Stimulated activated CD4-positive, alpha-beta T cell treated with anti-CD3 and anti-CD28 coated beads, Interleukin-4, amount 100 ng/mL, for 1 hour (primary cell): ENCODE data around the gene ZNF497.
A peak's percentile ranks its signal among the peaks of the same experiment; 100 is the strongest.

Experiments used
- DNase-seq: peaks from one replicate; pipeline ENCODE4 v3.0.0-alpha.2; 2020

The ZNF497 gene

GRCh38 chr19:58305932-58306323 is 56.6 kb downstream of the ZNF497 start:
- no peak for DNase-seq

- DNase-seq: peak; percentile 92
Observed at GRCh38 chr19:58305065-58305931, 57.3 kb downstream of the ZNF497 start, which contains the start of gene ERVK3-1. ERVK3-1 (plus strand) TSS chr19:58305377; CDS start chr19:58312169, 6,792 bp downstream.

GRCh38 chr19:58304748-58305064 is 57.8 kb downstream of the ZNF497 start:
- no peak for DNase-seq
